ENCODE results near the gene RASA3.

GRCh38 chr13:113978741-113979481 is 153.5 kb downstream of the RASA3 start:
- TF ChIP-seq GATA2 (IDR thresholded peaks at IDR 0.05; ENCODE audit: low read depth, low read length) (no peak), GATA3 (IDR thresholded peaks at IDR 0.05; ENCODE audit: low read depth, low read length) (no peak)
